GM19023 (cell line): ENCODE results near the gene SPON1.

Source experiments
- ATAC-seq: cut with Tn5 transposase; IDR thresholded peaks from one replicate; pipeline ENCODE4 v1.9.1; 2021; ENCODE audit warnings: mild to moderate bottlenecking, moderate library complexity; ENCODE audit not compliant: unreplicated experiment

Gene SPON1

DNA sequence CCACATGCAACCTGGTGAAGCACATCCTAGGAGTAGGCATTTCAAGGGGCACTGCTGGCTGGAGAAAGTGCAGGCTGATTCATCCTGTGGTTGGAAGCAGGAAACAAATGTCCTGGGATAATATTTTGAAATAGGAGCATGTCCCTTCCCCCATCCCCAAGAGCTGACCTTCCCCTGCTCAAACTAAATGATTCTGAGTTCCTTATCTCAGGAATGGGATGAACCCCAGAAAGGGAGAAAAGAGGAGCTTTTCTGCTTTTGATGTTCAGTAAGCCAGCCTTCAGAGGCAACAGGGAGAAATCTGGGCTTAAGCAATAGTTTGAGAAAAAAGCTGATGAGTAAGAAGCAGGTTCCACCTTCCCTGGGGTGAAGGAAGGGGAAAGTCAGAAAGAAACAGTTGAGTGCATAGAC is 19.5 kb upstream of the SPON1 start:
- ATAC-seq, result no peak

DNA sequence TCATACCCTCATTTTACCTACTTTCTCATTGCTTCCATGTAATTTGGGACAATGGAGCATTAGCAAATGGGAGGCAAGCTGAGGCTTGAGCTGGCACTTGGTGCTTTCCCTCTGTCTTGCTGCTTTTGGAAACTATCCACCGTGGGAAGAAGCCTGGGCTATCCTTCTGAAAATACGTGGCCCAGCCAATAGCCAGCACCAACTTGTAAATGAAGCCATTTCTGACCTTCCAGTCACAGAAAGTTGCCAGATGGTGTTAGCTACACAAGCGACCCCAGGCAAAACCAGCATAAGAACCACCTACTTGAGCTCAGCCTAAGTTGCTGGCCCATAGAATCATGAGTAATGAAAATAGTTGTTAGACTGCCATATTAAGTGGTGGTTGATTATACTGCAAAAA is 18.5 kb upstream of the SPON1 start:
- no peak for ATAC-seq

DNA sequence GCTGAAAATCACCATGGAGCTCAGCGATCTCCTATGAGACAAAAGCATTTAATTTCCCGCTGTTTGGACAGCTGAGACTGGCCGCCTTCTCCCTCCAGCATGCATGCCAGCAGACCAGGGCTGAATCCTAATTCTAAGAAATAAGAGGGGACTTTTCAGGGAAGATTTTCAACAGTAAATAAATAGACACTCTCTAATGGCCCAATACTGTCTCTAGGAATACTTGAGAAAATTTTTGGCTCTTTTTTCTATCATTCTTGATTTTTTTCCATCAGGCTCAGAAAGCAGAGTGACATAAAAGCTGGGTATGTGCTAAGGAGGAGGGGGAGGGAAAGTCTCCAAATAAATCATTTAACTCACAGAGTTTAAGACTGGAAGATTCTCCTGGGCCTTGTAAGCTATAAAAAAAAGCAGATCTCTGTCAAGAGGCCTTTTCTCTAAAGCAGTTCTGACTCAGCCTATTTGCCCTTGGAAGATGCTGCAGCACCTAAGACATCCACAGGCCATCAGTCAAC is 17.6 kb upstream of the SPON1 start:
- no peak for ATAC-seq

- no peak for ATAC-seq
Measured at GRCh38 chr11:13947379-13947778, 15.1 kb upstream of the SPON1 start.

- no peak for ATAC-seq
Measured at GRCh38 chr11:13949876-13950275, 12.6 kb upstream of the SPON1 start.

GRCh38 chr11:13952221-13952620 is 10.3 kb upstream of the SPON1 start:
- ATAC-seq, result no peak

DNA sequence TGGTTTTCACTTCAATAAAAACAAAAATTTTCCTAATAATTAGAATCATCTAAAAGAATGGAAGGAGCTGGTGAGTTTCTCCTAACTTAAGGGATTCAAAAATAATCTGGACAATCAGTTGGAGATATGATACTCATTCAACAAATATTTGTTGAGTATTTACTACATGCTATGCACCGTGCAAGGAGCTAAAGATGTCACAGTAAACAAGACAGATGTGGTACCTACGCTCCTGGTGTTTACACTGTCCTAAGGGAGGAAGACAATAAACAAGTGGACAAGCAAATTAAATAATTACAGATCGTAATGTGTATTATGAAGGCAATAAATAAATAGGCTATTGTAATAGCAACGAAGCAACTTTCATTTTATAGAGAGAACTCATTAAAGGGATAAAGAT is 9.9 kb upstream of the SPON1 start:
- no peak for ATAC-seq

GRCh38 chr11:13954591-13954990 is 7.9 kb upstream of the SPON1 start:
- ATAC-seq, result no peak

- no peak for ATAC-seq
Measured at GRCh38 chr11:13955971-13956421, 6.5 kb upstream of the SPON1 start.

DNA sequence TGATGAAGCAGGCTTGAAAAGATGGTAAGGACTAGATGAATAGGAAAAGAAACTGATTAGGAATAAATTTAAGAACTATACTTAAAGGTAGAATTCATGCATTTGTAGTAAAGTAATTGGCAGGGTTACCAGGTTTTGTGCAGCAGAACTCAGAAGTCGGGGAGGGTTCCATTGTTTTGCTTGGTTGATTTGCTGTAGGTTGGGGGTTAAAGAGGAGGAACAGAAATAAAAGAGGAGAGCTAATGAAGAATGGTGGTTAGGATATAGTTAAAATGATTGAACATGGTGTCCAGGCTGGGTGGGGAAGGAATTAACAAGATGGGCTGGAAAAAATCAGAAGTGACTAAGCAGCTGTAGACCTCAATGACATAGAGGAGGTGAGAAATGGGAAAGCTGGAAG is 5.5 kb upstream of the SPON1 start:
- ATAC-seq, result no peak

GRCh38 chr11:13958641-13959400 is 3.7 kb upstream of the SPON1 start:
- ATAC-seq, result no peak

GRCh38 chr11:13962198-13962561 is 343 bp upstream of the SPON1 start:
- ATAC-seq, result no peak

GRCh38 chr11:13963169-13963948 is 836 bp downstream of the SPON1 start:
- ATAC-seq, result no peak

- no peak for ATAC-seq
Measured at GRCh38 chr11:13963949-13964770, 1.6 kb downstream of the SPON1 start.

- no peak for ATAC-seq
Measured at GRCh38 chr11:13964771-13965074, 2.2 kb downstream of the SPON1 start.

DNA sequence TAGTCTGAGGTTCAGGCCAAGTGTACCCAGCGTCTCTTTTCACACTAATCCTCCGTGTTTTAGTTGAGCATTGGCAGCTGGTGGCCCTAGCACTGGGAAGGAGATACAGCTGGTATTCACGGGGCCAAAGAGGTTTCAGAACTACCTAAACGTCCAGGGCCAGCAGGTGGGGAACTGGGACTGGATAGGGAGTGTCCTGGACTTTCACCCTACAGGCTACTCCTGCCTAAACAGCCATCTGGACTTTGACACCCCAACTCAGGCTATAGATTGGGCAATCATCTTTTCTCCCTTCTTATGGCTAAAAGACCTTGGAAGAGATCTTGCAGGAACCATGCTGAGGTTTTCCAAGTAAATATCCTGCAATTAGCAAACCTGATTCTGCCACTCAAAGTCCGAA is 2.8 kb downstream of the SPON1 start:
- no peak for ATAC-seq

- no peak for ATAC-seq
Measured at GRCh38 chr11:13966013-13966412, 3.5 kb downstream of the SPON1 start.

DNA sequence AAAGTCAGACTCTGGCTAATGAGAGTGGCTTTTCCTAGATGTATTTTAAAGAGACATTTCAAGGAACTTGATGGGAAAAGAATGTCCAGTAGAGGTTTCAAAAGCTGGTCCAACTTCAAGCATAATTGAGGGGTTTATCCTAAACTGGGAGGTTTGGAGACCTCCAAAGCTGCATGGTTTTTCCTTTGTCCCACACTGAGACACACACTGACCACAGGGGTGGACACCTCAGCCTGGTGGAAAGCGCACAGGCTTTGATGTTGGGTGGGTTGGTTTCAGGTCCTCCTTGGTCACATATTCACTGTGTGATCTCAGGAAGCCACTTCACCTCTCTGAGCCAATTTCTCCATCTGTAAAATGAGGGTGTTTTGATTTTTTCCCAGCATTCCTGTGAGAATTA is 4.0 kb downstream of the SPON1 start:
- no peak for ATAC-seq

- ATAC-seq, result no peak
Measured at GRCh38 chr11:13970986-13971385, 8.5 kb downstream of the SPON1 start.

GRCh38 chr11:13972043-13972910 is 9.8 kb downstream of the SPON1 start:
- no peak for ATAC-seq

- ATAC-seq, result no peak
Measured at GRCh38 chr11:13972944-13973343, 10.4 kb downstream of the SPON1 start.
